A673 (cell line): ENCODE data around the gene TLNRD1. TPM values are rescaled to one million over a fixed set of nuclear protein-coding genes. Genes with fewer than 3 reads are reported as not detected.

ENCODE experiments used
- BruUV-seq: library from RNA; stranded (reverse); fragments of 400-500 nt; replicated peaks from 2 replicates; lab custom pipeline; 2021; lab: Mats Ljungman, UMichigan
- CTCF ChIA-PET: fragments of 300-600 bp; sonication (Branson Sonifier 250); formaldehyde crosslinking; loops from one replicate; lab custom pipeline; 2022; ENCODE audit warnings: antibody characterized with exemption; lab: Charles Lee
- POLR2A ChIA-PET: fragments of 300-600 bp; sonication (Branson Sonifier 250); formaldehyde crosslinking; loops from one replicate; lab custom pipeline; 2022; ENCODE audit warnings: antibody characterized with exemption; ENCODE audit not compliant: low non-redundant PET; lab: Charles Lee
- DNase-seq: peaks from one replicate; pipeline ENCODE4 v3.0.0-alpha.2; 2015; ENCODE audit warnings: low spot score
- H3K27ac ChIP-seq: fragments of 200-600 bp; sonication (generic); 2 replicates; pipeline ENCODE4 v1.5.1; 2016; ENCODE audit warnings: mixed run types, low read depth, mild to moderate bottlenecking, mixed read lengths, antibody characterized with exemption, low read length; ENCODE audit not compliant: poor library complexity, severe bottlenecking
- H3K27me3 ChIP-seq: fragments of 200-600 bp; sonication (generic); replicated peaks from 2 replicates; pipeline ENCODE4 v1.6.1; 2017; ENCODE audit warnings: mixed run types, low read depth, mild to moderate bottlenecking, mixed read lengths, antibody characterized with exemption, low read length; ENCODE audit not compliant: insufficient read depth, poor library complexity
- H3K36me3 ChIP-seq: fragments of 200-600 bp; sonication (generic); 2 replicates; pipeline ENCODE4 v1.6.1; 2016; ENCODE audit warnings: mixed run types, mild to moderate bottlenecking, mixed read lengths, antibody characterized with exemption, low read length; ENCODE audit not compliant: insufficient read depth, poor library complexity, severe bottlenecking
- H3K4me1 ChIP-seq: fragments of 200-600 bp; sonication (generic); 2 replicates; pipeline ENCODE4 v1.6.1; 2017; ENCODE audit warnings: mixed run types, mild to moderate bottlenecking, mixed read lengths, antibody characterized with exemption, low read length; ENCODE audit not compliant: insufficient read depth, poor library complexity, severe bottlenecking
- H3K4me3 ChIP-seq: fragments of 200-600 bp; sonication (generic); 2 replicates; pipeline ENCODE4 v1.5.1; 2016; ENCODE audit warnings: low read depth, mixed run types, mild to moderate bottlenecking, mixed read lengths, low read length; ENCODE audit not compliant: poor library complexity, severe bottlenecking
- H3K9me3 ChIP-seq: fragments of 200-600 bp; sonication (generic); 2 replicates; pipeline ENCODE4 v1.6.1; 2016; ENCODE audit warnings: mixed run types, low read depth, mild to moderate bottlenecking, mixed read lengths, antibody characterized with exemption, low read length; ENCODE audit not compliant: poor library complexity, severe bottlenecking
- EZH2 ChIP-seq: fragments of 200-600 bp; sonication (generic); IDR thresholded peaks from 2 replicates; pipeline ENCODE4 v1.6.1; 2017; ENCODE audit warnings: borderline replicate concordance, low read depth, mild to moderate bottlenecking, mixed read lengths, antibody characterized with exemption, low read length; ENCODE audit not compliant: poor library complexity, severe bottlenecking
- intact Hi-C: fragments of 100-400 bp; cut with micrococcal nuclease; formaldehyde crosslinking; loops from one replicate; pipeline ENCODE4 v1.10.0; 2022; ENCODE audit not compliant: unreplicated experiment
- total RNA-seq: library from RNA; stranded (reverse); gene quantifications from 2 replicates; pipeline ENCODE4 v1.2.3, GENCODE V29; 2021
- TF ChIP-seq, protein P1 (sequence below): fragments of 300-800, 200-600 bp; sonication (generic); conservative IDR thresholded peaks from 2 replicates; pipeline ENCODE4 v1.5.1; 2017; ENCODE audit warnings: low read depth, mild to moderate bottlenecking, antibody characterized with exemption, low read length, moderate library complexity, mixed read lengths

Gene TLNRD1
- total RNA-seq, 1 experiment from 2014 or later = 21.8 TPM

DNA sequence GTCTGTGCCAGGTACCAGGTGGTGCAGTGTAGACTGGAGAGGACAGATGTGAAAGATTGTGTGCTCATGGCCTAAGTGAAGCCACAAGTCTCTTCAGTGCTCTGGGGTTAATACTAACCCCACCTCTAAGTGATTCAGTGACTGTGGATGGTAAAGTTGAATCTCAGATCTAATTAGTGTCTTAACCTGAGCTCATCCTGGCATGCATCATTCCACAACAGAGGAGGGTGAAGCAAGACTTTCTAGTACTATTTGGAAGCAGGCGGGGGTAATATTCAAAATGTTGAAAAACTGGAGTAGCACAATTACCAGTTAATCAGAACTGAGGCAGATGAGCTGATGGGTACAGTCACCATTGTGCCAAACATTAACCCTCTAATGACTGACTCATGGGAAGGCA is 8.3 kb upstream of the TLNRD1 start:
- no peak for TF ChIP-seq EZH2
- TF ChIP-seq, protein P1, sequence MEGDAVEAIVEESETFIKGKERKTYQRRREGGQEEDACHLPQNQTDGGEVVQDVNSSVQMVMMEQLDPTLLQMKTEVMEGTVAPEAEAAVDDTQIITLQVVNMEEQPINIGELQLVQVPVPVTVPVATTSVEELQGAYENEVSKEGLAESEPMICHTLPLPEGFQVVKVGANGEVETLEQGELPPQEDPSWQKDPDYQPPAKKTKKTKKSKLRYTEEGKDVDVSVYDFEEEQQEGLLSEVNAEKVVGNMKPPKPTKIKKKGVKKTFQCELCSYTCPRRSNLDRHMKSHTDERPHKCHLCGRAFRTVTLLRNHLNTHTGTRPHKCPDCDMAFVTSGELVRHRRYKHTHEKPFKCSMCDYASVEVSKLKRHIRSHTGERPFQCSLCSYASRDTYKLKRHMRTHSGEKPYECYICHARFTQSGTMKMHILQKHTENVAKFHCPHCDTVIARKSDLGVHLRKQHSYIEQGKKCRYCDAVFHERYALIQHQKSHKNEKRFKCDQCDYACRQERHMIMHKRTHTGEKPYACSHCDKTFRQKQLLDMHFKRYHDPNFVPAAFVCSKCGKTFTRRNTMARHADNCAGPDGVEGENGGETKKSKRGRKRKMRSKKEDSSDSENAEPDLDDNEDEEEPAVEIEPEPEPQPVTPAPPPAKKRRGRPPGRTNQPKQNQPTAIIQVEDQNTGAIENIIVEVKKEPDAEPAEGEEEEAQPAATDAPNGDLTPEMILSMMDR = no peak
- DNase-seq = no peak
- CTCF ChIA-PET = no interaction called here
- Histone ChIP-seq H3K36me3 (no peaks in the 10 kb centered on the region), H3K27me3 (no peaks in the 10 kb centered on the region), H3K4me1 (peaks cover 9% of the 10 kb centered on the region), H3K27ac (no peak overlapping the region), H3K4me3 (no peak overlapping the region), H3K9me3 (no peaks in the 10 kb centered on the region)
- POLR2A ChIA-PET = no interaction called here
- no TSS peak for BruUV-seq
- intact Hi-C loops = loop anchor here (5.0 kb wide), 1 partner anchor 275 kb away; no protein-coding TSS in a partner anchor

- TF ChIP-seq, protein P1 = peak; percentile 59
- no peak for TF ChIP-seq EZH2
- intact Hi-C loops = no loop called here
- Histone ChIP-seq H3K9me3 (no peaks in the 10 kb centered on the region), H3K27me3 (no peaks in the 10 kb centered on the region), H3K27ac (no peak overlapping the region), H3K4me1 (no peaks in the 10 kb centered on the region), H3K36me3 (no peaks in the 10 kb centered on the region), H3K4me3 (no peak overlapping the region)
- DNase-seq = peak; percentile 42
- ChIA-PET CTCF (no interaction called here), POLR2A (no interaction called here)
- BruUV-seq = no TSS peak
Observed at GRCh38 chr15:80996247-80996646, 4.5 kb upstream of the TLNRD1 start.

GRCh38 chr15:80997692-80998091 is 3.0 kb upstream of the TLNRD1 start:
- ChIA-PET CTCF (interaction anchor here (0.7 kb wide), 1 partner anchor 268 kb away, joined by 3 read pairs; no protein-coding TSS in a partner anchor), POLR2A (no interaction called here)
- DNase-seq = no peak
- TF ChIP-seq EZH2 = no peak
- TF ChIP-seq, protein P1 = no peak
- intact Hi-C loops = no loop called here
- H3K9me3 ChIP-seq = no peaks in the 10 kb centered on the region
- no TSS peak for BruUV-seq
- H3K27me3 ChIP-seq = no peaks in the 10 kb centered on the region
- peaks cover 2% of the 10 kb centered on the region for H3K4me1 ChIP-seq
- no peaks in the 10 kb centered on the region for H3K36me3 ChIP-seq
- H3K4me3 ChIP-seq = no peak overlapping the region
- H3K27ac ChIP-seq = no peak overlapping the region
